HCT116 (cell line): ENCODE measurements around the gene FARP1.

ENCODE experiments used
- CTCF ChIP-seq, 3 experiments: fragments of 200-600 bp in 1 of 3; sonication (generic) in 1 of 3; IDR thresholded peaks in 2 of 3; conservative IDR thresholded peaks in 1 of 3; 2 replicates each; pipeline ENCODE4 v1.5.1; 2012 to 2017; ENCODE audit warnings: low read depth in 2 of 3, low read length in 2 of 3, antibody characterized with exemption in 1 of 3, borderline replicate concordance in 1 of 3, control low read depth in 1 of 3, mild to moderate bottlenecking in 1 of 3, mixed read lengths in 1 of 3, mixed run types in 1 of 3, moderate library complexity in 1 of 3; ENCODE audit not compliant: insufficient read depth in 1 of 3
- POLR2A ChIP-seq: IDR thresholded peaks from 2 replicates; pipeline ENCODE4 v1.7.0; 2011; ENCODE audit warnings: borderline replicate concordance; ENCODE audit not compliant: insufficient read depth, insufficient read length; ENCODE audit errors: extremely low read depth
- SRF ChIP-seq: IDR thresholded peaks from 2 replicates; pipeline ENCODE4 v1.6.1; 2012; ENCODE audit warnings: low read depth

- TF ChIP-seq POLR2A (no peak), SRF (no peak), CTCF (IDR thresholded peaks at IDR 0.05 in 2 of 3, conservative IDR thresholded peaks at IDR 0.05 in 1 of 3; ENCODE audit: borderline replicate concordance in 1 of 3, insufficient read depth in 1 of 3, low read depth in 2 of 3, low read length in 2 of 3) (no peak)
Measured at GRCh38 chr13:98216711-98217285, 73.9 kb downstream of the FARP1 start.
